Nephron progenitor cell (in vitro differentiated cells): ENCODE results near the gene PLEKHG2.

Source experiments
- DNase-seq: peaks from one replicate; pipeline ENCODE4 v3.0.0; 2021
- H3K27ac Mint-ChIP-seq: 2 replicates; pipeline ENCODE4 v1.8.0; 2021; ENCODE audit warnings: mild to moderate bottlenecking, moderate library complexity, mixed read lengths
- H3K27me3 Mint-ChIP-seq: 2 replicates; pipeline ENCODE4 v1.8.0; 2021; ENCODE audit warnings: mild to moderate bottlenecking, low read depth, mixed read lengths; ENCODE audit not compliant: poor library complexity
- H3K36me3 Mint-ChIP-seq: 2 replicates; pipeline ENCODE4 v1.8.0; 2021; ENCODE audit warnings: low read depth, mixed read lengths
- H3K4me1 Mint-ChIP-seq: 2 replicates; pipeline ENCODE4 v1.8.0; 2021; ENCODE audit warnings: mixed read lengths
- H3K4me3 Mint-ChIP-seq: 2 replicates; pipeline ENCODE4 v1.8.0; 2021; ENCODE audit warnings: mild to moderate bottlenecking, moderate library complexity, mixed read lengths
- H3K9me3 Mint-ChIP-seq: 2 replicates; pipeline ENCODE4 v1.8.0; 2021; ENCODE audit warnings: mild to moderate bottlenecking, moderate library complexity, mixed read lengths
- CTCF ChIP-seq: fragments of 200-600 bp; sonication (generic); IDR thresholded peaks from 2 replicates; pipeline ENCODE4 v1.5.0; 2021; ENCODE audit warnings: antibody characterized with exemption

PLEKHG2 gene

GRCh38 chr19:39424934-39425333 is 12.5 kb downstream of the PLEKHG2 start:
- peaks cover 13% of the 10 kb centered on the region for H3K4me1 Mint-ChIP-seq
- peaks cover 37% of the 10 kb centered on the region for H3K36me3 Mint-ChIP-seq
- no peaks in the 10 kb centered on the region for H3K9me3 Mint-ChIP-seq
- peaks cover 6% of the 10 kb centered on the region for H3K27me3 Mint-ChIP-seq
- no peak overlapping the region for H3K4me3 Mint-ChIP-seq
- DNase-seq, result no peak
- H3K27ac Mint-ChIP-seq, result no peak overlapping the region
- no peak for TF ChIP-seq CTCF

GRCh38 chr19:39425744-39426143 is 13.3 kb downstream of the PLEKHG2 start:
- H3K27ac Mint-ChIP-seq, result peak overlapping the region; percentile 43
- no peak for DNase-seq
- H3K9me3 Mint-ChIP-seq, result no peaks in the 10 kb centered on the region
- peaks cover 19% of the 10 kb centered on the region for H3K4me1 Mint-ChIP-seq
- H3K27me3 Mint-ChIP-seq, result peaks cover 6% of the 10 kb centered on the region
- no peak overlapping the region for H3K4me3 Mint-ChIP-seq
- peaks cover 30% of the 10 kb centered on the region for H3K36me3 Mint-ChIP-seq
- TF ChIP-seq CTCF, result no peak

- Mint-ChIP-seq H3K9me3 (no peaks in the 10 kb centered on the region), H3K27ac (no peak overlapping the region), H3K4me3 (no peak overlapping the region), H3K27me3 (peaks cover 6% of the 10 kb centered on the region), H3K36me3 (peaks cover 28% of the 10 kb centered on the region), H3K4me1 (peaks cover 23% of the 10 kb centered on the region)
- no peak for TF ChIP-seq CTCF
- DNase-seq, result no peak
These were observed 13.7 kb downstream of the PLEKHG2 start for GRCh38 chr19:39426170-39426569.

GRCh38 chr19:39427707-39428106 is 15.2 kb downstream of the PLEKHG2 start:
- Mint-ChIP-seq H3K27ac (no peak overlapping the region), H3K27me3 (peaks cover 6% of the 10 kb centered on the region), H3K4me1 (peaks cover 23% of the 10 kb centered on the region), H3K9me3 (no peaks in the 10 kb centered on the region), H3K4me3 (no peak overlapping the region), H3K36me3 (peaks cover 31% of the 10 kb centered on the region)
- DNase-seq, result no peak
- no peak for TF ChIP-seq CTCF

- H3K4me3 Mint-ChIP-seq, result peak overlapping the region; percentile 48
- TF ChIP-seq CTCF, result no peak
- H3K36me3 Mint-ChIP-seq, result peaks cover 34% of the 10 kb centered on the region
- no peaks in the 10 kb centered on the region for H3K9me3 Mint-ChIP-seq
- peak; percentile 75 for DNase-seq
- H3K4me1 Mint-ChIP-seq, result peaks cover 23% of the 10 kb centered on the region
- H3K27me3 Mint-ChIP-seq, result peaks cover 9% of the 10 kb centered on the region
- H3K27ac Mint-ChIP-seq, result peak overlapping the region; percentile 91
These were observed 16.0 kb downstream of the PLEKHG2 start for GRCh38 chr19:39428283-39429112.
